ENCODE data around the gene IL17RA.
"Not testable (repeated sequence)": the region's sequence is repeated elsewhere in the genome, so short reads cannot be mapped to it uniquely, and the experiment has no call there.

IL17RA gene

DNA sequence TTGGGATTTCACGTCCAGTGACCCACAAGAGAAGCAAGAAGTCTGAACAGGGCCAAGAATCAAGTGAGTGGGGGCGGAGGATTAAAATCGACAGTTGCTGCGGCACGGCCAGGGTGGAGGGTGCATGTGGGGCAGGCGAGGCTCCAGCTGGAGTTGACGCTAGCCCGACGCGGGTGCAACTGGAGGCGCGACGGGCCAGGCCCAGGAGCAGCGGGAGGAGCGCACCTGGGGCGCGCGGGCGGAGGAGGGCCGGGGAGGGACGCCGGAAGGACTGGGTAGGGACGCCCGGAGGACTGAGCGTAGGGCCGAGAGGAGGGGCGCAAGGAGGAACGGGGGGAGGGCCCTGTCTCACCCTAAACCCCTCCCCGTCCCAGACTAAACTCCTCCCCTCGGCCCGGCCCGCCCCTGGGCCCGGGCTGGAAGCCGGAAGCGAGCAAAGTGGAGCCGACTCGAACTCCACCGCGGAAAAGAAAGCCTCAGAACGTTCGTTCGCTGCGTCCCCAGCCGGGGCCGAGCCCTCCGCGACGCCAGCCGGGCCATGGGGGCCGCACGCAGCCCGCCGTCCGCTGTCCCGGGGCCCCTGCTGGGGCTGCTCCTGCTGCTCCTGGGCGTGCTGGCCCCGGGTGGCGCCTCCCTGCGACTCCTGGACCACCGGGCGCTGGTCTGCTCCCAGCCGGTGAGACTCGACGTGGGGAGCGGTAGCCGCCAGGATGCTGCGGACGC is at the start of gene IL17RA:
Gene IL17RA, plus strand, starts transcription at position 447 of the 723 bp plus-strand sequence. Its CDS starts 92 bp downstream, at position 539.
- peak; percentile 90 for DNase-seq (ENCODE audit: low spot score)

- no peak for DNase-seq (ENCODE audit: low spot score)
Measured at GRCh38 chr22:17035246-17035645, 49.6 kb upstream of the IL17RA start.

GRCh38 chr22:17035976-17036841 is 48.6 kb upstream of the IL17RA start:
- DNase-seq (ENCODE audit: low spot score): not testable (repeated sequence)

GRCh38 chr22:17036842-17037711 is 47.7 kb upstream of the IL17RA start:
- peak; percentile 69 for DNase-seq (ENCODE audit: low spot score)

GRCh38 chr22:17043521-17043920 is 41.3 kb upstream of the IL17RA start:
- DNase-seq (ENCODE audit: low spot score): no peak

GRCh38 chr22:17046566-17047348 is 38.0 kb upstream of the IL17RA start:
- DNase-seq (ENCODE audit: low spot score): no peak

DNA sequence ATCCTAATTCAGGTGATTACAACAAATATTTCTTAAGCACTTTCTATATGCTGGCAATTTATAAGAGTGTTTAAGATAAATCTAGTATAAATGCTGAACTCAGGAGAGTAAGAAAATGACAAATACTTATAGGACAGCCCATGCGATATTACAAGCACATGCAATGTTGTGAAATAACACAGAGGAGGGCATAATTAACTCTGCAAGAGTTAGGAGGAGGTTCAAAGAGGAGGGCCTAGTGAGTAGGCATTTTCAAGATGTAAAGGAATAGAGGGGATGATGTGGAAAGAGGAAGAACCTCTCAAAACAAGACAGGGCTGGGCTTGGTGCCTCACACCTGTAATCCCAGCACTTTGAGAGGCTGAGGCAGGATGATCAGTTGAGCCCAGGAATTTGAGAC is 37.1 kb upstream of the IL17RA start:
- DNase-seq (ENCODE audit: low spot score): no peak

DNA sequence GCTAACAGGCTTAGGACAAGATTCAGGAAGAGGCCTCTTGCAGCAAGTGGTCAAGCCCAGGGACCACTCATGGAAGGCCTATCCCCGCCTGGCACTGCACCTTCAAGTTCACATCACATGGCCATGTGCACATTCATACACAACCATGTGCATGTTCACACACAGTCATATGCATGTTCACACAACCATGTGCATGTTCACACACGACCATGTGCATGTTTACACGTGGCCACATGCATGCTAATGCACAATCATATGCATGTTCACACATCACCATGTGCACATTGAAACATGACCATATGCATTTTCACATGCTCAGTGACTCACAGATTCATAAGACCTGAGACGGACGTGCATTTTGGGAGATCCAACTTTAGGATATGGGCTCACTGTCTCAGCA is 28.7 kb upstream of the IL17RA start:
- no peak for DNase-seq (ENCODE audit: low spot score)

- no peak for DNase-seq (ENCODE audit: low spot score)
Measured at GRCh38 chr22:17056807-17057206, 28.0 kb upstream of the IL17RA start.

DNA sequence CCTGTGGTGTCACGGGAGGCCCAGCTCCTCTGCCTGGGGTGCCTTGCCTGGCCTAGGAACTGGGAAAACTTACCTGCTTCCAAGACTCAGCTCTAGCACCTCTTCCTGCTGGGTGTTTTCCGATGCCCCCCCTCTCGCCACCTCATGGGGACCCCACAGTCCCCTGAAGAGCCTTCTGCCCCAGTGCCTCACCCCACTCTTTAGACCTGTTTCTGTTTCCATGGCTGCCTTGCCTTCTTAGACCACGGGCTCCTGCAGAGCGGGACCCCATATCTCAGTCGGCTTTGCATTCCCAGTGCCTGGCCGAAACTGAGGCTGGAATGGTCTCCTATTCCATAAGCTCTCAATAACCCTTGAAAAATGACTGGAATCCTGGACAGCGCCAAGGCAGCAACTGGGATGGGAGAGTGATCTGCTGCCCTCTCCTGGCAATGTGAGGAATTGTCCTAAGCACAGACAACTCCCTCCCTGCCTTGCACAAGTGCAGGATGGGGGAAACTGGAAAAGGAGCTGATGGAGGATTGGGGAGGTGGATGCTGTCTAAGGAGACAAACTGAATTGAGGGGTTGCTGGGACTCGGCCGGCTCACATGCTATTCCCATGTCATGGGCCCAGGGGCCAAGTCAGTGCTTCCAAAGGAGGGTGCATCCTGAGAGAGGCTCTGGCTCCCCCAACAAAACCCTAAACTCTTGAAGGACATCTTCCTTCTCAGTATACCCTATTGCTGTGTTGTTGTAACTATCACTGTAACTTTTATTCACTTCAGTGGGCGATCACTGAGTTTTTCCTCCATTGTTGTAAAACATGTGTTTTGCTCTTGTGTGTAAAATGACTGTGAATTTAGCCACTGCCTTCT is 26.6 kb upstream of the IL17RA start:
- DNase-seq (ENCODE audit: low spot score): peak; percentile 80

DNA sequence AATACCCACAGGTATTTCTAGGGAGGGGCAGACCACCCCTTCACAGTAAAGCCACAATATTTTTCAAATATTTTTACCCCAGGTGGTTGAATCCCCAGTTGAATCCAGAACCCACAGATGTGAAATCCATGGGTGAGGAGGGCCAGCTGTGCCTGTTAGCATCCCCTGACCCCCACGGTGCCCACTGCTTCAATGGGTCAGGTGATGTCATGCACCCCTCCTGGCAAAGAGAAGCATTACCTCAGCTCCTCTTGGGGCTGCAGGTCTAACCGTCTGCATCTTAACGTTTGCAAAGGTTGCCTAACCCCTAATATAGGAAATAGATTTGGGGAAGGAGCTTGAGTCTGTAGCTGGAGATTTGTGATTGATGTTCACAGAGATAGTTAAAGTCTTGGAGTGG is 24.7 kb upstream of the IL17RA start:
- DNase-seq (ENCODE audit: low spot score): no peak

DNA sequence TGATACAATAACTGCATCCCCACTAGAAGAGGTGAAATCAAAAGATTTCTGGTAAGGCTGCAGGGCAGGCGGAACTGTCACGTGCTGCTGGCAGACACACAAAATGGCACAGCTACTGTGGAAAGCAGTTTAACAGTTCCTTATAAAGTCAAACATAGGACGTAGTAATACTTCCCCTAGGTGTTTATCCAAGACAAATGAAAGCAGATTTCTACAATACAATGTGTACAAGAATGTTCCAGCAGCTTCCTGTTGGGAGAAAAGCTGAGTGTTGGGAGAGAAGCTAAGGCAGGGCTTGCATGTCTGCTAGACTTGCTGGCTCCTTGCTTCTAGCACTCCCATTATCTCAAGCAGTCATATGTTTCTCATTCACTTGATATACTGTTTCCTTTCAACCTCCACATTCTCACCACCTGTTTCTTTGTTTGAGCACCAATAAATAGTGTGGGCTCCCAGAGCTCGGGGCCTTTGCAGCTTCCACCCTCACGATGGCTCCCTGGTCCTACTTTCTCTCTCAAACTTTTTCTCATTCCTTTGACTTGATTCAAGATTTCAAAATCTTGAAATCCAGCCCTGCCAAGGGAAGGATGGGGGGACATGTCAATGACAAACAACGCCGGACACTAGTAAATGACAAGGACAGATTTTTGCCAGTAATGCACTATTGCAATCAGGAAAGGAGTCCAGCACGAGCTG is 21.2 kb upstream of the IL17RA start:
- no peak for DNase-seq (ENCODE audit: low spot score)

- no peak for DNase-seq (ENCODE audit: low spot score)
Measured at GRCh38 chr22:17064498-17065100, 20.2 kb upstream of the IL17RA start.

GRCh38 chr22:17065433-17065832 is 19.4 kb upstream of the IL17RA start:
- no peak for DNase-seq (ENCODE audit: low spot score)

GRCh38 chr22:17072877-17073276 is 11.9 kb upstream of the IL17RA start:
- no peak for DNase-seq (ENCODE audit: low spot score)

DNA sequence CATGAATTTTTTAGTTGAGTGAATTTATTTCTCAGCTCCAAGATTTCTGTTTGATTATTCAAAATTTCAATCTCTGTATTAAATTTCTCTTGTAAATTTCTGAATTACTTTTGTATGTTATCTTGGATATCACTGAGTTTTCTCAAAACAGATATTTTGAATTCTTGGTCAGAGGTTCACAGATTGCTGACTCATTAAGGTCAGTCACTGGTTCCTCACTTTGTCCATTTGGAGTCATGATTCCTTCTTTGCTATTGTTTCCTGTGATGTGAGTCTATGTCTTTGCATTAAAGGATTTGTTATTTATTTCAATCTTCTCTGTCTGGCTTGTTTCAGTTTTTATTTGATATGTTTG is 10.2 kb upstream of the IL17RA start:
- DNase-seq (ENCODE audit: low spot score): no peak

GRCh38 chr22:17077255-17077654 is 7.5 kb upstream of the IL17RA start:
- DNase-seq (ENCODE audit: low spot score): no peak

DNA sequence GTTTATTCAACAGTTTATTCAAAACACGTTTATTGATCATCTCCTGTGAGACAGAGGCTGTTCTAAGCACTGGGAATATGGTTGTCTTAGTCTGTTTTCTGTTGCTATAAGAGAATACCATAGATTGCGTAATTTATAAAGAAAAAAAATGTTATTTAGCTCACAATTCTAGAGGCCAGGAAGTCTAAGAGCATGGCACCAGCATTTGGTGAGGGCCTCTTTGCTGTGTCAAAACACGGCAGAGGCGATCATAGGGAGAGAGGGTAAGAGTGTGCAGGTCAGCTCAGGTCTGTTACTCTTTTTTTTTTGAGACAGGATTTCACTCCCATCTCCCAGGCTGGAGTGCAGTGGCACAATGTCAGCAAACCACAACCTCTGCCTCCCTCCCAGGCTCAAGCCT is 5.2 kb upstream of the IL17RA start:
- DNase-seq (ENCODE audit: low spot score): no peak

DNA sequence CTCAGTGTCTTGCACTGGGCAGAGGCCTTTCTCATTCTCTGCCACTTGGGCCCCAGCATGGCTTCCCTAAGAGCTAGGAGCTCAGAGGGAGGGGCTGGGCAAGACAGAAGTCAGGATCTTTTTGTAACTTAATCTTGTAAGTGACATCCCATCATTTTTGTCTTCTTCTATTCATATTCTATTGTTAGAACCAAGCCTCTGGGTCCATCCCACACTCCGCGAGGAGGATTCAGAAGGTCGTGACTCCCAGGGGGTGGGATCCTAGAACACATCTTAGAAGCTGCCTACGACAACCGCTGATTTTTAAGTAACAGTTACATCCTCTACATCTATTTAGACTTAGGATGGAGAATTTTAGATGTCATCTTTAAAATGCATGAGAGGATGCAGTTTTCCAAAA is 1.5 kb upstream of the IL17RA start:
- no peak for DNase-seq (ENCODE audit: low spot score)
